Measurements from ENCODE around the gene PTPRF. TPM values are rescaled to one million over a fixed set of nuclear protein-coding genes. Genes with fewer than 3 reads are reported as not detected.

PTPRF gene
- total and polyA plus RNA-seq, 10 donors: 2.7 to 25.0 (median 10.8) TPM

- WGBS, 5 donors: 86 to 92% (median 91%) methylated on average over 10 of the region's 10 CpGs
- Histone ChIP-seq H3K36me3 (peaks cover 7 to 100% (median 98%) of the 10 kb centered on the region in 6 donors), H3K27ac (no peak overlapping the region), H3K4me1 (no peaks in the 10 kb centered on the region), H3K4me3 (no peak overlapping the region), H3K9me3 (no peaks in the 10 kb centered on the region), H3K27me3 (replicated peaks in 1 of 7) (no peaks in the 10 kb centered on the region)
- DNase-seq: no peak
- TF ChIP-seq POLR2AphosphoS5 (IDR thresholded peaks at IDR 0.05) (peak in 1 of 3 donors; percentile 35), POLR2A (IDR thresholded peaks at IDR 0.05) (no peak)
- intact Hi-C loops (cut with DNase I; ENCODE audit: low total_unique reads): no loop called here
Measured at GRCh38 chr1:43671626-43672330, 141.1 kb downstream of the PTPRF start.

GRCh38 chr1:43673261-43673660 lies 142.6 kb downstream of the PTPRF start:
- Histone ChIP-seq H3K36me3 (peaks cover 0 to 100% (median 84%) of the 10 kb centered on the region in 6 donors), H3K27me3 (replicated peaks in 1 of 7) (no peaks in the 10 kb centered on the region), H3K4me3 (no peak overlapping the region), H3K4me1 (no peaks in the 10 kb centered on the region), H3K9me3 (no peaks in the 10 kb centered on the region), H3K27ac (no peak overlapping the region)
- 88 to 95% (median 89%) methylated on average over 7 of the region's 7 CpGs for WGBS, 5 donors
- intact Hi-C loops (cut with DNase I; ENCODE audit: low total_unique reads): no loop called here
- no peak for TF ChIP-seq POLR2AphosphoS5 (IDR thresholded peaks at IDR 0.05)
- no peak for TF ChIP-seq POLR2A (IDR thresholded peaks at IDR 0.05)
- TF ChIP-seq CTCF (IDR thresholded peaks at IDR 0.05 in 8 of 11, conservative IDR thresholded peaks at IDR 0.05 in 3 of 11): no peak
- no peak for DNase-seq

Other genes starting within 250 kb of the PTPRF start
- not detected for gene C1orf210, start 245.3 kb upstream of the PTPRF start, total RNA-seq
- not detected for gene C1orf210, start 245.3 kb upstream of the PTPRF start, polyA plus RNA-seq
- gene TIE1, start 229.9 kb upstream of the PTPRF start, total RNA-seq: 10 to 100 TPM; 45.0 to 81.8 (median 65.4) TPM
- 10 to 100 TPM in 1 of 3 donors, 1 to 10 TPM in 2; 4.9 to 17.4 (median 7.0) TPM for gene TIE1, start 229.9 kb upstream of the PTPRF start, polyA plus RNA-seq
- 1 to 10 TPM in 4 of 7 donors, under 1 TPM in 2, not detected in 1; 0.47 to 2.2 (median 1.3) TPM for gene MPL, start 193.1 kb upstream of the PTPRF start, total RNA-seq
- not detected for gene MPL, start 193.1 kb upstream of the PTPRF start, polyA plus RNA-seq
- 10 to 100 TPM in 4 of 7 donors, 1 to 10 TPM in 3; 3.8 to 18.4 (median 12.5) TPM for gene CDC20, start 171.9 kb upstream of the PTPRF start, total RNA-seq
- gene CDC20, start 171.9 kb upstream of the PTPRF start, polyA plus RNA-seq: 10 to 100 TPM in 1 of 3 donors, 1 to 10 TPM in 2; 2.1 to 25.9 (median 7.0) TPM
- 10 to 100 TPM; 42.9 to 78.7 (median 54.1) TPM for gene ELOVL1, start 162.9 kb upstream of the PTPRF start, total RNA-seq
- 10 to 100 TPM; 38.7 to 55.5 (median 43.2) TPM for gene ELOVL1, start 162.9 kb upstream of the PTPRF start, polyA plus RNA-seq
- 10 to 100 TPM; 24.8 to 38.3 (median 30.5) TPM for gene MED8, start 141.1 kb upstream of the PTPRF start, total RNA-seq
- 10 to 100 TPM; 18.3 to 23.8 (median 22.3) TPM for gene MED8, start 141.1 kb upstream of the PTPRF start, polyA plus RNA-seq
- 100 to 1,000 TPM in 3 of 7 donors, 10 to 100 TPM in 4; 64.7 to 115 (median 75.7) TPM for gene SZT2, start 141.0 kb upstream of the PTPRF start, total RNA-seq
- gene SZT2, start 141.0 kb upstream of the PTPRF start, polyA plus RNA-seq: 10 to 100 TPM in 2 of 3 donors, 1 to 10 TPM in 1; 9.4 to 35.6 (median 16.7) TPM
- gene HYI, start 77.0 kb upstream of the PTPRF start, total RNA-seq: 10 to 100 TPM; 24.2 to 47.3 (median 38.6) TPM
- 10 to 100 TPM; 23.2 to 67.2 (median 59.9) TPM for gene HYI, start 77.0 kb upstream of the PTPRF start, polyA plus RNA-seq
- gene KDM4A, start 119.3 kb downstream of the PTPRF start, total RNA-seq: 10 to 100 TPM; 36.9 to 58.5 (median 41.3) TPM
- 10 to 100 TPM in 1 of 3 donors, 1 to 10 TPM in 2; 7.8 to 12.2 (median 8.3) TPM for gene KDM4A, start 119.3 kb downstream of the PTPRF start, polyA plus RNA-seq
- 10 to 100 TPM; 15.6 to 34.3 (median 22.4) TPM for gene ST3GAL3, start 176.7 kb downstream of the PTPRF start, total RNA-seq
- gene ST3GAL3, start 176.7 kb downstream of the PTPRF start, polyA plus RNA-seq: 10 to 100 TPM in 1 of 3 donors, 1 to 10 TPM in 2; 6.4 to 11.7 (median 8.7) TPM

Measured in spleen (tissue), 11 donors.